HG03196 (cell line): ENCODE results near the gene TMEM63B.
"Not testable (repeated sequence)": the region's sequence is repeated elsewhere in the genome, so short reads cannot be mapped to it uniquely, and the experiment has no call there.

ENCODE experiments used
- ATAC-seq: cut with Tn5 transposase; IDR thresholded peaks from one replicate; pipeline ENCODE4 v1.9.1; 2021; ENCODE audit not compliant: unreplicated experiment

Gene TMEM63B

GRCh38 chr6:44189257-44189656, 61.9 kb downstream of the TMEM63B start:
- no peak for ATAC-seq

- ATAC-seq, result no peak
Measured at GRCh38 chr6:44190715-44191114, 63.4 kb downstream of the TMEM63B start.

GRCh38 chr6:44192428-44193041, 65.2 kb downstream of the TMEM63B start:
- ATAC-seq, result no peak

- ATAC-seq, result no peak
Measured at GRCh38 chr6:44193307-44193910, 66.1 kb downstream of the TMEM63B start.

- no peak for ATAC-seq
Measured at GRCh38 chr6:44194326-44194725, 67.0 kb downstream of the TMEM63B start.

GRCh38 chr6:44196351-44196750, 69.0 kb downstream of the TMEM63B start:
- ATAC-seq, result not testable (repeated sequence)

GRCh38 chr6:44198684-44199083, 71.3 kb downstream of the TMEM63B start:
- ATAC-seq, result no peak

- no peak for ATAC-seq
Measured at GRCh38 chr6:44199883-44200282, 72.5 kb downstream of the TMEM63B start.

- ATAC-seq, result no peak
Measured at GRCh38 chr6:44201200-44201599, 73.8 kb downstream of the TMEM63B start.

GRCh38 chr6:44201638-44202303, 74.4 kb downstream of the TMEM63B start:
- ATAC-seq, result no peak

- no peak for ATAC-seq
Measured at GRCh38 chr6:44202332-44202971, 75.1 kb downstream of the TMEM63B start.

GRCh38 chr6:44202972-44203750, 75.8 kb downstream of the TMEM63B start:
- ATAC-seq, result no peak

- ATAC-seq, result no peak
Measured at GRCh38 chr6:44203955-44204354, 76.6 kb downstream of the TMEM63B start.
